ES-I3 (cell line): ENCODE measurements around the gene GALNT18.
"Not testable (repeated sequence)": the region's sequence is repeated elsewhere in the genome, so short reads cannot be mapped to it uniquely, and the experiment has no call there.

Experiments
- H3K36me3 ChIP-seq: 2 replicates; pipeline ENCODE4 v1.6.1; 2013; ENCODE audit warnings: mild to moderate bottlenecking, low read length, control low read depth, moderate library complexity; ENCODE audit not compliant: insufficient read depth
- H3K4me1 ChIP-seq: 2 replicates; pipeline ENCODE4 v1.6.1; 2013; ENCODE audit warnings: mild to moderate bottlenecking, control low read depth, low read length; ENCODE audit not compliant: insufficient read depth
- H3K9ac ChIP-seq: 2 replicates; pipeline ENCODE4 v1.6.1; 2013; ENCODE audit warnings: low read depth, mild to moderate bottlenecking, low read length, moderate library complexity
- H3K9me3 ChIP-seq: 2 replicates; pipeline ENCODE4 v1.6.1; 2013; ENCODE audit warnings: mild to moderate bottlenecking, low read length, moderate library complexity; ENCODE audit not compliant: control insufficient read depth, insufficient read depth

The GALNT18 gene

GRCh38 chr11:11352878-11353277 lies 268.9 kb downstream of the GALNT18 start, which contains the start of gene CSNK2A3:
Gene CSNK2A3, minus strand, starts transcription at chr11:11353250. Its CDS starts 131 bp downstream, at chr11:11353119.
- H3K36me3 ChIP-seq, H3K9ac ChIP-seq, H3K9me3 ChIP-seq, H3K4me1 ChIP-seq: not testable (repeated sequence)

- H3K4me1 ChIP-seq, H3K36me3 ChIP-seq, H3K9ac ChIP-seq, H3K9me3 ChIP-seq: not testable (repeated sequence)
These were observed 270.0 kb downstream of the GALNT18 start for GRCh38 chr11:11351851-11352250.

GRCh38 chr11:11351042-11351586 lies 270.7 kb downstream of the GALNT18 start:
- Histone ChIP-seq H3K9ac (no peak overlapping the region), H3K9me3 (no peaks in the 10 kb centered on the region), H3K36me3 (no peaks in the 10 kb centered on the region), H3K4me1 (no peaks in the 10 kb centered on the region)

DNA sequence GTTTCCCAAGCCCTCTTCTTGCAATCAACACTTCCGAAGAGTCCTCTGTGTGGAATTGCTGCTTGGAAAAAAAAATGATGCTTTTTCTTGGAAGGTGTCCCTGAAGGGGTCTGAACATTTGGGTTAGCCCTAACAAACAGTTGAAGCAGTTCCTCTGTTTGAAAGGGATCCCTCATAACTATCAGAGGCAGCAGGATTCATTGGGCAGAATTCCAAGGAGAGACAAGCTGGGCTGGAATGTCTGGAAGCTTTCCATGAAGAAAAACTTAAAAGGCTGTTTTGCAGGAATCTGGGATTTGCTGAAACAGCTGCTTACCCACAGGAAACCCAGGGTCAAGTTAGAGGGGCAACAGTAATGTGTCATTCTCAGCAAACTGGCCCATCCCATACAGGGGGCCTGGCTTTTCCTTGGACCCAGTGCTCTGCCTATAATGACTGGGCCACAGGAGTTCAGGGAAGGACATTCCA lies 271.9 kb downstream of the GALNT18 start:
- no peak overlapping the region for H3K9ac ChIP-seq
- no peaks in the 10 kb centered on the region for H3K9me3 ChIP-seq
- H3K4me1 ChIP-seq = no peaks in the 10 kb centered on the region
- no peaks in the 10 kb centered on the region for H3K36me3 ChIP-seq

GRCh38 chr11:11349106-11349825 lies 272.5 kb downstream of the GALNT18 start:
- H3K4me1 ChIP-seq = no peaks in the 10 kb centered on the region
- H3K9ac ChIP-seq = no peak overlapping the region
- no peaks in the 10 kb centered on the region for H3K9me3 ChIP-seq
- no peaks in the 10 kb centered on the region for H3K36me3 ChIP-seq

DNA sequence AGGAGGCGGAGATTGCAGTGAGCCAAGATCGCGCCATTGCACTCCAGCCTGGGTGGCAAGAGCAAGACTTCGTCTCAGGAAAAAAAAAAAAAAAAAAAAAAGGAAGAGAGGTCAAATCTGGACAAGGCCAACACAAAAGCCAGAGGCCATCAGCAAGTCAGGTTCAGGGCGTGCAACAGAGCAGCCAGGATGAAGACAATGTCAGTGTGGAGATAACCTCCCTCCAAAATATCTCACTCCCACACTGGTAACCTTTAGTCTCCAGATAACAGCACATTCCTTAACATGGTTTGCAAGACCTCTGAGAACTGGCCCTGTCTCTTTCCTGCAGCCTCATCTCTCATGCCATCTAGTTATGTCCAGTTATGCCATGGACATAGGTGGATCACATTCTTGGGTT lies 273.5 kb downstream of the GALNT18 start:
- Histone ChIP-seq H3K36me3 (no peaks in the 10 kb centered on the region), H3K4me1 (no peaks in the 10 kb centered on the region), H3K9ac (no peak overlapping the region), H3K9me3 (no peaks in the 10 kb centered on the region)

- Histone ChIP-seq H3K9ac (no peak overlapping the region), H3K9me3 (no peaks in the 10 kb centered on the region), H3K4me1 (no peaks in the 10 kb centered on the region), H3K36me3 (no peaks in the 10 kb centered on the region)
These were observed 274.2 kb downstream of the GALNT18 start for GRCh38 chr11:11347592-11347991.

DNA sequence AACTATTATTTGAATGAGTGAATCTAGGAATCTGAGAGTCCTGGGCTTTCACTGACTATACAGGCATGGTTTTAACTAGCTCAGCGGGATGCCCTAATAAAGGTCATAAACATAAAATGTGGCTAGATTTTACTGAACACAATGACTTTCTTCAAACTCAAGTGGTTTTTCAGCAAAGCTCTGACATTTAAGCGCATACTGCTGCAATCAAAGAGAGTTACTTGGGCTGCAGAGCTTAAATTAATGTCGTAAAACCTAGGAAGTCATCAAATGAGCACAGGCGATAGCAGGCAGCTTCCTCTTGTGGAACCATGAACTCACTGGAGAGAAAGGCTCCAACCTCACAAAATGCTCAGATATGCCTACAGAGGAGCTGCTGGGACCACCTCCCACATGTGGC lies 275.5 kb downstream of the GALNT18 start:
- Histone ChIP-seq H3K4me1 (no peaks in the 10 kb centered on the region), H3K9ac (no peak overlapping the region), H3K9me3 (no peaks in the 10 kb centered on the region), H3K36me3 (no peaks in the 10 kb centered on the region)

GRCh38 chr11:11345099-11345498 lies 276.7 kb downstream of the GALNT18 start:
- Histone ChIP-seq H3K4me1 (no peaks in the 10 kb centered on the region), H3K36me3 (no peaks in the 10 kb centered on the region), H3K9me3 (no peaks in the 10 kb centered on the region), H3K9ac (no peak overlapping the region)

- Histone ChIP-seq H3K9ac (no peak overlapping the region), H3K36me3 (no peaks in the 10 kb centered on the region), H3K9me3 (no peaks in the 10 kb centered on the region), H3K4me1 (no peaks in the 10 kb centered on the region)
These were observed 277.8 kb downstream of the GALNT18 start for GRCh38 chr11:11344045-11344444.

DNA sequence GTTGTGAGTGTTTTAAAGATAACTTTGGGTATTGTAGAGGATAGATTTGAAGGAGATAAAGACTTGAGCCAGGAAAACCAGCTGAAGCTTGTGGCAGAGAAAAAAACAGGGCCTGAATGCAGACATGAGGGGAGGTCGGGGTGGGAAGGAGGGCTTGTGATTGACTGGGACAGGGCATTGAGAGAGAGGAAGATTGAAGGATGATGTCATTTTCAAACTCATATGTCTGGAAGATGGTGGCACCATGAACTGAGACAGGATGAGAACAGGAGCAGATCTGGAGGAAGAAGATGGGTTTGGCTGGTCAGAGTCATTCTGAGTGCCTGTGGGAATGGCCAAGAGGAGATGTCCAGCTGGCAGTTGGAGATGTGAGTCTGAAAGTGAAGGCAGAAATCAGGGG lies 283.5 kb downstream of the GALNT18 start:
- Histone ChIP-seq H3K4me1 (peaks cover 7% of the 10 kb centered on the region; the same call in 1 of the 2 replicates), H3K36me3 (no peaks in the 10 kb centered on the region), H3K9me3 (no peaks in the 10 kb centered on the region), H3K9ac (no peak overlapping the region)

GRCh38 chr11:11336664-11337063 lies 285.1 kb downstream of the GALNT18 start:
- H3K4me1 ChIP-seq = peaks cover 12% of the 10 kb centered on the region; the same call in 1 of the 2 replicates
- no peaks in the 10 kb centered on the region for H3K9me3 ChIP-seq
- H3K9ac ChIP-seq = no peak overlapping the region
- H3K36me3 ChIP-seq = no peaks in the 10 kb centered on the region

DNA sequence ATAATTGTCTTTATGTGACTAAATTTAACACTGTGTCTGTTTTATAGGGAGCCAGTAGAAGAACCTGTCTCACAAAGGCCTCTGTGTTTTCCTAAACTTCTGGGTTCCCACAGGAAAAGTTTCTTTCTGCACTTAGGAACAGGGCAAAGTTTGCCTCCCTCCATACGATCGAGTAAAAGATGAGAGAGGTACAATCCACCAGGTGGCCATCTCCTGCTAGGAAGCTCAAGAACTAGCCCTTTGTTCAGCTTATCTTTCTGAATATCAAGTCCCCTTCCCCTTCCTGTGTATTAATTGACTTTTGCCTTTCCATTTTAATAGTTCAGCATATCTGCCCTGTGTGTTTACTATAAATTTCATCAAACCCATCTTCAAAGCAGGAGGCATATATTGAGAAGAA lies 286.8 kb downstream of the GALNT18 start:
- H3K4me1 ChIP-seq = peaks cover 12% of the 10 kb centered on the region; the same call in 1 of the 2 replicates
- H3K9ac ChIP-seq = no peak overlapping the region
- H3K9me3 ChIP-seq = no peaks in the 10 kb centered on the region
- H3K36me3 ChIP-seq = no peaks in the 10 kb centered on the region

- peaks cover 12% of the 10 kb centered on the region; the same call in 1 of the 2 replicates for H3K4me1 ChIP-seq
- H3K9ac ChIP-seq = no peak overlapping the region
- H3K36me3 ChIP-seq = no peaks in the 10 kb centered on the region
- H3K9me3 ChIP-seq = no peaks in the 10 kb centered on the region
These were observed 287.2 kb downstream of the GALNT18 start for GRCh38 chr11:11334607-11335006.

- Histone ChIP-seq H3K9me3 (no peaks in the 10 kb centered on the region), H3K4me1 (peaks cover 12% of the 10 kb centered on the region; the same call in 1 of the 2 replicates), H3K9ac (no peak overlapping the region), H3K36me3 (no peaks in the 10 kb centered on the region)
These were observed 289.6 kb downstream of the GALNT18 start for GRCh38 chr11:11332141-11332710.
